ENCODE measurements around the gene LRRC51. TPM values are rescaled to one million over a fixed set of nuclear protein-coding genes. Genes with fewer than 3 reads are reported as not detected.

LRRC51 gene
- total and polyA plus RNA-seq, 2 of the 4 experiments (the other 2 are of a cell fraction) = 5.3 to 5.6 TPM

GRCh38 chr11:72045849-72046248 lies 34.8 kb upstream of the LRRC51 start:
- H2BK120ac ChIP-seq (ENCODE audit: low read depth, low read length) = no peak overlapping the region
- no peak overlapping the region for H3K9ac ChIP-seq (ENCODE audit: low read depth, low read length)
- peaks cover 34 to 79% of the 10 kb centered on the region in 2 experiments for H3K79me1 ChIP-seq (ENCODE audit: low read depth in 1 of 2, low read length in 2 of 2)
- in situ Hi-C loops (cut with MboI; ENCODE audit: low sequenced_read_pairs) = no loop called here
- no peak overlapping the region for H2AK5ac ChIP-seq (ENCODE audit: low read depth, low read length)
- CTCF ChIA-PET = no interaction called here
- TF ChIP-seq SMC3 (IDR thresholded peaks at IDR 0.05; ENCODE audit: low read depth, low read length) (no peak), FOS (IDR thresholded peaks at IDR 0.05; ENCODE audit: low read depth, low read length) (no peak), CEBPB (IDR thresholded peaks at IDR 0.05; ENCODE audit: low read depth, low read length) (no peak), POLR2A (IDR thresholded peaks at IDR 0.05; ENCODE audit: low read depth, low read length) (no peak), MAZ (IDR thresholded peaks at IDR 0.05; ENCODE audit: borderline replicate concordance, low read depth, low read length) (no peak), RCOR1 (IDR thresholded peaks at IDR 0.05; ENCODE audit: insufficient replicate concordance, low read length) (no peak), RAD21 (IDR thresholded peaks at IDR 0.05; ENCODE audit: low read length) (no peak), ELK1 (IDR thresholded peaks at IDR 0.05; ENCODE audit: borderline replicate concordance, low read depth, low read length) (no peak), RFX5 (IDR thresholded peaks at IDR 0.05; ENCODE audit: low read depth, low read length) (no peak), NFE2L2 (IDR thresholded peaks at IDR 0.05; ENCODE audit: low read depth, low read length) (no peak), MAFK (IDR thresholded peaks at IDR 0.05; ENCODE audit: low read depth, low read length) (no peak), CTCF (conservative IDR thresholded peaks at IDR 0.05; ENCODE audit: low read depth, low read length) (no peak)
- POLR2A ChIA-PET (ENCODE audit: unreplicated experiment) = no interaction called here
- dilution Hi-C loops (cut with HindIII; ENCODE audit: low sequenced_read_pairs, unreplicated experiment) = no loop called here
- no peak overlapping the region for H3K23ac ChIP-seq (ENCODE audit: low read depth, low read length)
- H2BK20ac ChIP-seq (ENCODE audit: low read depth, low read length) = no peak overlapping the region
- H3K36me3 ChIP-seq (ENCODE audit: control insufficient read depth, insufficient read depth, low read length) = no peaks in the 10 kb centered on the region; the same call in 1 of the 2 replicates
- no peak overlapping the region for H3K27ac ChIP-seq (ENCODE audit: insufficient read depth, low read length)
- peaks cover 3% of the 10 kb centered on the region for H3K4me1 ChIP-seq (ENCODE audit: control insufficient read depth, insufficient read depth, low read length)
- no peak for DNase-seq
- no peak overlapping the region for H3K4me3 ChIP-seq (ENCODE audit: insufficient read depth, low read depth, low read length)
- no peak overlapping the region for H2BK5ac ChIP-seq (ENCODE audit: low read depth, low read length, poor library complexity, severe bottlenecking)
- H3K14ac ChIP-seq (replicated peaks; ENCODE audit: low read depth, low read length) = no peak overlapping the region
- intact Hi-C loops (cut with micrococcal nuclease) = no loop called here
- H3K4ac ChIP-seq (ENCODE audit: low read depth, low read length) = no peak overlapping the region
- no peak overlapping the region for H2BK15ac ChIP-seq (ENCODE audit: low read depth, low read length)
- no TSS peak for BruUV-seq (replicated peaks)
- H4K5ac ChIP-seq (ENCODE audit: low read depth, low read length) = no peak overlapping the region
- ATAC-seq (ENCODE audit: low read depth) = no peak
- H4K8ac ChIP-seq (ENCODE audit: low read depth in 2 of 2, low read length in 2 of 2) = no peak overlapping the region
- H3K4me2 ChIP-seq (ENCODE audit: low read depth, low read length) = no peak overlapping the region
- H3K9me1 ChIP-seq (ENCODE audit: insufficient read depth, low read length) = peaks cover 9% of the 10 kb centered on the region; the same call in 1 of the 2 replicates
- H3K56ac ChIP-seq (ENCODE audit: extremely low read depth, insufficient read depth, low read length) = no peak overlapping the region
- no peak overlapping the region for H4K91ac ChIP-seq (ENCODE audit: insufficient read depth, low read depth, low read length)
- no peak overlapping the region for H2AK9ac ChIP-seq (replicated peaks; ENCODE audit: low read depth, low read length, poor library complexity)
- no peaks in the 10 kb centered on the region for H4K20me1 ChIP-seq (ENCODE audit: insufficient read depth, low read length)
- no peaks in the 10 kb centered on the region for H3K27me3 ChIP-seq (ENCODE audit: control insufficient read depth, insufficient read depth, low read length)
- H3K18ac ChIP-seq (ENCODE audit: low read depth, low read length) = no peak overlapping the region
- no peak overlapping the region for H2AFZ ChIP-seq (replicated peaks; ENCODE audit: low read length, poor library complexity)
- no peaks in the 10 kb centered on the region for H3K9me3 ChIP-seq (ENCODE audit: control insufficient read depth, insufficient read depth, low read length)
- 100% methylated on average over 1 of the region's 5 CpGs; no CpG with 5 or more reads in 1 of the 2 experiments for WGBS, 2 experiments (ENCODE audit: extremely low coverage in 2 of 2, insufficient read length in 1 of 2)
